ENCODE measurements around the gene HEPACAM2.

The HEPACAM2 gene

DNA sequence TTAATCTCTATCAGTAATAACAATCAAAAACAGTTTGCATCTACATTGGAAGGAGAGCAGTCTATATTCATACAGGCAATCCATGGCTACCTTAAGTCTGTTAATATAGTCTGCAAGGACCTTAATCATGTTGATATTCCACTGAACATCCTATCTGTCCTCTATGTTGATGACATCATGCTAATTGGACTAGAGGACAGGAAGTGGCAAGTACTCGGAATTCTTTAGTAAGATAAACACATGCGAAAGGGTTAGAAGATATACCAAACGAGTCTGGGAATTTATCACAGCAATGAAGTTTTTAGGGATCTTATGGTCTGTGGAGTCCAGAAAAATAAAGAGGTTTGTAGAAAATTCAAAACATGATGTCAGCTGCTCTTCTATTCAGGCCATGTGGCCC lies 66.8 kb downstream of the HEPACAM2 start:
- Mint-ChIP-seq H3K4me3 (no peak overlapping the region), H3K27me3 (ENCODE audit: low read depth) (no peaks in the 10 kb centered on the region), H3K27ac (no peak overlapping the region)

DNA sequence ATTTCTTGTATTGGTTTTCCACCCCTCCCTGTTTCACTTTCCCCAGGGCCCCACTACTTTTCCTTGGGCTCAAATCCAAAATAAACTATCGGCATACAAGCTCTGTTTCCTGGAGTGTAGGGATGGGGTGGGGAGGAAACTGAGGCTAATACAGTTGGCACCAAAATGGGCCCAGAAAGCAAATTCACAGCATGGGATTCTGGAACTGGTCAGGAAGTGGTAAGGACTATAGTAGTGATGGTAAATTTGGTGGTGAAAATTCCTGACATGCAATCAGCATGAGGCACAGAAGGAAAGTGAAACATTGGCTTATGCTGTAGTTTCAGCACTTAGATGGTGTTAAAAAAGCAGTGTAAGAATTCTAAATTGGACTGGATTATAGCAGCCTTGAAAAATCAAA lies 69.4 kb downstream of the HEPACAM2 start:
- Mint-ChIP-seq H3K27ac (no peak overlapping the region), H3K36me3 (ENCODE audit: low read depth) (no peaks in the 10 kb centered on the region), H3K4me1 (no peaks in the 10 kb centered on the region), H3K4me3 (no peak overlapping the region), H3K27me3 (ENCODE audit: low read depth) (peaks cover 3% of the 10 kb centered on the region), H3K9me3 (no peaks in the 10 kb centered on the region)
- TF ChIP-seq, protein P1, sequence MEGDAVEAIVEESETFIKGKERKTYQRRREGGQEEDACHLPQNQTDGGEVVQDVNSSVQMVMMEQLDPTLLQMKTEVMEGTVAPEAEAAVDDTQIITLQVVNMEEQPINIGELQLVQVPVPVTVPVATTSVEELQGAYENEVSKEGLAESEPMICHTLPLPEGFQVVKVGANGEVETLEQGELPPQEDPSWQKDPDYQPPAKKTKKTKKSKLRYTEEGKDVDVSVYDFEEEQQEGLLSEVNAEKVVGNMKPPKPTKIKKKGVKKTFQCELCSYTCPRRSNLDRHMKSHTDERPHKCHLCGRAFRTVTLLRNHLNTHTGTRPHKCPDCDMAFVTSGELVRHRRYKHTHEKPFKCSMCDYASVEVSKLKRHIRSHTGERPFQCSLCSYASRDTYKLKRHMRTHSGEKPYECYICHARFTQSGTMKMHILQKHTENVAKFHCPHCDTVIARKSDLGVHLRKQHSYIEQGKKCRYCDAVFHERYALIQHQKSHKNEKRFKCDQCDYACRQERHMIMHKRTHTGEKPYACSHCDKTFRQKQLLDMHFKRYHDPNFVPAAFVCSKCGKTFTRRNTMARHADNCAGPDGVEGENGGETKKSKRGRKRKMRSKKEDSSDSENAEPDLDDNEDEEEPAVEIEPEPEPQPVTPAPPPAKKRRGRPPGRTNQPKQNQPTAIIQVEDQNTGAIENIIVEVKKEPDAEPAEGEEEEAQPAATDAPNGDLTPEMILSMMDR (IDR thresholded peaks at IDR 0.05; ENCODE audit: unreplicated experiment in 3 of 3), result no peak

More for the DNA sequence above, 66.8 kb downstream of the HEPACAM2 start:
- TF ChIP-seq, protein P1 (IDR thresholded peaks at IDR 0.05; ENCODE audit: unreplicated experiment in 3 of 3), result no peak
- no peaks in the 10 kb centered on the region for H3K9me3 Mint-ChIP-seq
- no peaks in the 10 kb centered on the region for H3K4me1 Mint-ChIP-seq
- no peaks in the 10 kb centered on the region for H3K36me3 Mint-ChIP-seq (ENCODE audit: low read depth)

DNA sequence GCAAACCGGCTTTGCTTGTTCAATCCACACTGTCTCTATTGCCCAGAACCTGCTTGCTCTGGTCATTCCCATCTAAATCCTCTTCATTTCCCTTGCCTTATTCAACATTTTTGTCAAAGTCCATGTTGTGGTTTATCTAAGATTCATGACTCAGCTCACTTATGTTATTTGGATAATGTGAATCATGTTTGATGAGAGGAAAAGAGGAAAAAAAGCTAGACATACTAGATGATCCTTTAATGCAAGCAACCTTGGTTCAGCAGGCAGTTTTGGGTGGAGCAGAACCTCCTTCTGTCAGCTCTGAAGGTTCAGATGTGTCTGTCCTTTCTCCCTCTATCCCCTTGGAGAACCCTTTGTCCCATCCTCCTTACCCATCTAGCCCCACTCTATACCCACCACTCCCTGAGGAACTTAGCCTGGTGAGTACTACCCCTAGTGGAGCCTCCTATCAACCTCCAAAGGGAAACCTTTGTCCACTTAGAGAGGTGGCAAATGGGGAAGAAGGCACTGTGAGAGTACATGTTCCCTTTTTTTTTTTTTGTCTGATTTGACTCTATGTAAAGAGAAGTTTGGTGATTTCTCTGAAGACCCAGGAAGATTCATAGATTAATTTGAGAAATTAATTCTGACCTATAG lies 76.0 kb downstream of the HEPACAM2 start:
- no peak overlapping the region for H3K4me3 Mint-ChIP-seq
- H3K9me3 Mint-ChIP-seq, result no peaks in the 10 kb centered on the region
- H3K27ac Mint-ChIP-seq, result no peak overlapping the region
- no peaks in the 10 kb centered on the region for H3K36me3 Mint-ChIP-seq (ENCODE audit: low read depth)
- H3K27me3 Mint-ChIP-seq (ENCODE audit: low read depth), result peaks cover 11% of the 10 kb centered on the region
- TF ChIP-seq, protein P1 (IDR thresholded peaks at IDR 0.05; ENCODE audit: unreplicated experiment in 3 of 3), result no peak
- H3K4me1 Mint-ChIP-seq, result no peaks in the 10 kb centered on the region

DNA sequence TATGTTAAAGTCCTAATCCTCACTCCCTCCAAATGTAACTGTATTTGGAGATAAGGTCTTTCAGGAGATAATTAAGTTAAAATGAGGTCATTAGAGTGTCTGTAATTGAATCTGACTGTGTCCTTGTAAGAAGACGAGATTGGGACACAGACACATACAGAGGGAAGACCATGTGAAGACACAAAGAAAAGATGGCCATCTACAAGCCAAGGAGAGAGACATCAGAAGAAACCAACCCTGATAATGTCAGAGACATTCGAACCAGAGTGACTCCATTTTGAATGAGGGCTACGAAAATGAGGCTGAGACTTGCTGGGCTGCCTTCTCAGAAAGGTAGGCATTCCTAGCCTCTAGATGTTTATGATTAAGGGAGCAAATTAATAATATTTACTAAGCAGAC lies 77.5 kb downstream of the HEPACAM2 start:
- Mint-ChIP-seq H3K27ac (no peak overlapping the region), H3K9me3 (no peaks in the 10 kb centered on the region), H3K4me3 (no peak overlapping the region), H3K27me3 (ENCODE audit: low read depth) (peaks cover 11% of the 10 kb centered on the region), H3K36me3 (ENCODE audit: low read depth) (no peaks in the 10 kb centered on the region), H3K4me1 (no peaks in the 10 kb centered on the region)
- TF ChIP-seq, protein P1 (IDR thresholded peaks at IDR 0.05; ENCODE audit: unreplicated experiment in 3 of 3), result no peak

DNA sequence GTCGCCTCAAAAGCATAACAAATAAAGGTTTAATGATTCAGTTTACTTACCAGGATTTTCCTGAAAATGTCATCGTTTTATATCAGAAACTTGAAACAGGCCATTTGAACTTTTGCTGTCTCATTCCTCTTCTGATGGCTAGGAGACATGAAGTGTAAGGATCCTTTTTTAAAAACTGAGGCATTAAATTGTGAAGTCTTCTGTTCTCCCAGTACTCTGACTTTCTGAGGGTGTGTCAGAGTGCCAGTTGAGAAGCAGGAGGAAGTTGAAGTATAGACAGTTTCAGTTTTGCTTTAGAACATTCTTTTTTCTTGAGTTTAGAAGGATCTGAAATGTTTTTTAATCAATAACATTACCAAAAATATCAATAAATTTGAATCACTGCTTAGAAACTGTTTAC lies 78.1 kb downstream of the HEPACAM2 start, which contains the start of gene SAMD9L:
Gene SAMD9L (minus strand): TSS at position 242 of the 400 bp plus-strand sequence. CDS start 12,414 bp downstream, outside the sequence.
- TF ChIP-seq, protein P1 (IDR thresholded peaks at IDR 0.05; ENCODE audit: unreplicated experiment in 3 of 3), result no peak
- peak within 1 kb of the TSS in 1 of 3 experiments; percentile 47 for H3K27ac Mint-ChIP-seq
- H3K4me3 Mint-ChIP-seq, result peak within 1 kb of the TSS in 2 of 3 experiments; percentile 7 to 59
- no peaks in the 10 kb centered on the region for H3K4me1 Mint-ChIP-seq
- peaks cover 11% of the 10 kb centered on the region for H3K27me3 Mint-ChIP-seq (ENCODE audit: low read depth)
- no peaks in the 10 kb centered on the region for H3K9me3 Mint-ChIP-seq
- no peaks in the 10 kb centered on the region for H3K36me3 Mint-ChIP-seq (ENCODE audit: low read depth)

DNA sequence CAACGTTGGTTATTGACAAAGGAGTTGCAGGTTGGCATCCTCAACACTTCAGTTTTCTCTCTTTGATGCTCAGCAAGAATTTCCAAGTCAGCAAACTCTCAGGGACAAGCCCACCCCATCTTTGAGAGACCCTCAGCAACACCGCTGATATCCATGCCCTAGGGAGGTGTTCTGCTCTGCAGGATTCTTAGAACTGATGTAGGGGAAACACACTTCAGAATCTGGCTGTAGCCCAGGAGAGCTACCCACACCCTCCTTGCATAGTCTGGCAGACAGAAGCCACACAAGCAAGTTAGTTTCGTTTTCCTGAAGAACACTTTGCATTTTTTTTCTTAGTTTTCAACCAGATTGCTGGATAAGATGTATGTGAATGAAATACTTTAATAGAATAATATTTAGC lies 78.9 kb downstream of the HEPACAM2 start:
- peak overlapping the region in 1 of 3 experiments; percentile 59 for H3K4me3 Mint-ChIP-seq
- H3K9me3 Mint-ChIP-seq, result no peaks in the 10 kb centered on the region
- peak overlapping the region in 1 of 3 experiments; percentile 47 for H3K27ac Mint-ChIP-seq
- TF ChIP-seq, protein P1 (IDR thresholded peaks at IDR 0.05; ENCODE audit: unreplicated experiment in 3 of 3), result no peak
- no peaks in the 10 kb centered on the region for H3K36me3 Mint-ChIP-seq (ENCODE audit: low read depth)
- H3K27me3 Mint-ChIP-seq (ENCODE audit: low read depth), result peaks cover 11% of the 10 kb centered on the region
- no peaks in the 10 kb centered on the region for H3K4me1 Mint-ChIP-seq

All from nephron (organoid).